GM12892 (cell line): ENCODE results near the gene PPP1R2B.

ENCODE experiments used
- DNase-seq: peaks from one replicate; pipeline ENCODE4 v3.0.0; 2011; ENCODE audit not compliant: insufficient read length
- FAIRE-seq: peaks from 2 replicates; lab custom pipeline; 2011; peaks lifted over from hg19 to GRCh38; lab: Jason Lieb, UNC
- POLR2A ChIP-seq: IDR thresholded peaks from 2 replicates; pipeline ENCODE4 v1.6.1; 2011; ENCODE audit warnings: low read depth, low read length, control low read depth
- POLR2AphosphoS5 ChIP-seq: IDR thresholded peaks from 2 replicates; pipeline ENCODE4 v1.6.1; 2011; ENCODE audit warnings: low read depth, low read length, control low read depth
- TAF1 ChIP-seq: IDR thresholded peaks from 2 replicates; pipeline ENCODE4 v1.6.1; 2011; ENCODE audit warnings: low read depth, mild to moderate bottlenecking, control low read depth, low read length, borderline replicate concordance

Gene PPP1R2B

DNA sequence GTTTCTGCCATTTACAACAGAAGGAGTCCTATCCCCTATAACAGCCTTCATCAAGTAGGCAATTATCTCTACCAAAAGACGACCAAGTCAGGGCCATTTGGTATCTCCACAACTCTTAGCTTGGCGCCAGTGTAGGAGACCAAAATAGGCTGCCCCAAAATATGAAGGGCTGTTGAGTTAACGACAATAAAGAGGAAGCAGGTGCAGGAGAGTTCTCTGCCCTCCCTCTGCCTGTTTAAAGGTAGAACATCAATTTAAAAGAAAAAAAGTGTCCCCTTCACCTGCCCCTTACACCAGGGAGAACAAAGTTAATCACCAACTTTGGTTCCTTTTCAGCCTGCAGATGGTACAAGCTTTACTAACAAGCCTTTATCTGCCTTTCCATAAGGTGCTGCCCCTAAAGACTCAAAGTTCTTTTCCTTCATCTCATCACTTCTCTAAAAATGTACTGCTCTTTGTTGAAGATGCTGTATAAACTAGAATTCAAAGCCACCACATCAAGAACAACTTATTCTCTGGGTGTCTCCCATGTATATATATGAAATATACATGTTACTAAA, 33.3 kb downstream of the PPP1R2B start:
- DNase-seq = no peak
- no peak for TF ChIP-seq POLR2AphosphoS5
- no peak for TF ChIP-seq POLR2A
- TF ChIP-seq TAF1 = no peak
- FAIRE-seq = no peak

DNA sequence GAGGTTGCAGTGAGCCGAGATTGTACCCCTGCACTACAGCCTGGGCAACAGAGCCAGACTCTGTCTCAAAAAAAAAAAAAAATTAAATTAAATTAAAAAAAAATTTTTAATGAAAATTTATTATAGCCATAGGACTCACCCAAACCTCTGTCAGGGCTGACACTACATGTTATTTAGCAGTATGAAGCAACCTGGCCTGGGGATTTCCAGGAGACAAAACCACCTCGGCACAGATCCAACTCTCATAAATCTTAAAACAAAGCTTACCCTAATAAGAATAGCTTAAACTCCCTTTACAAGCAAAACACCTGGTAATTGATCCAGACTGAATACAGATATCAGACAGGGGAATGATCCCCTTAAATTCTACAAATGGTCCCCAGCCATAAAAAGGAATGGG, 38.4 kb downstream of the PPP1R2B start:
- FAIRE-seq (no peak), DNase-seq (no peak)
- TF ChIP-seq POLR2A (no peak), TAF1 (no peak), POLR2AphosphoS5 (no peak)

DNA sequence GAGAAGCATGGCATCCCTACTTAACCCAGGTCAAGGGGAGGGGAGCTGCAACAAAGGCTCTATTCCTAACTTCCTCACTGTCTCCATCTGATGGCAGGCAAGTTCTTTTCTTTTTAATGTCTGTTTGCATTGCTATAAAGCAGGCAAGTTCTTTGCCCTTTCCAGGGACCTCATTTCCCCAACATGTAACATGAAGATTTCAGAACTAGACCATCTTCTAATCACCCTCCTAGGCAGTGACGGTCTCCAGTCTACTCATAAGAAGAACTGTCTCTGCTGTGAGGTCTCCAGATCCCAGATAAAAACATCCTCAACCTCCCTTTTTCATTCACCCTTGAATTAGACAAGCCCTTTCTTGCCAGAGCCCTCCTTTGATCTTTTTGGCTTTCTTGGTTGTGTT, 42.1 kb downstream of the PPP1R2B start:
- no peak for TF ChIP-seq TAF1
- TF ChIP-seq POLR2A = no peak
- TF ChIP-seq POLR2AphosphoS5 = no peak
- no peak for DNase-seq
- no peak for FAIRE-seq

DNA sequence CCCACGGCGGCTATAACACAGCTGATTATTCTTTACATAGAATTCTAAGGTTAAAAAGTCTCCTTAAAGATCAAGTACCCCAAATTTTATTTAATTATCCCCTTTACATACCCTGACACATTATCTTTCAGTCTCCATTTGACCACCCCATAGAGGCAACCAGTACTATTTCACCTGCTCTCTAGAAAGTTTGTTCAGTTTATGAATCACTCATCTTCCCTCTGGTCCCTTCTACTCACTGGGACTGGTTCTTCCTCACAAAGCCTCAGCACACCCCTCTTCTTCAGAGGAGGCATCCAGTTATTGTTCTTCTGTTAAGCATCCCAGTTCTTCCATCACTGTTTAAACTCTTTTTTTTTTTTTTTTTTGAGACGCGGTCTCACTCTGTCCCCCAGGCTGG, 42.8 kb downstream of the PPP1R2B start:
- TF ChIP-seq TAF1 (no peak), POLR2AphosphoS5 (no peak), POLR2A (no peak)
- DNase-seq = no peak
- no peak for FAIRE-seq

DNA sequence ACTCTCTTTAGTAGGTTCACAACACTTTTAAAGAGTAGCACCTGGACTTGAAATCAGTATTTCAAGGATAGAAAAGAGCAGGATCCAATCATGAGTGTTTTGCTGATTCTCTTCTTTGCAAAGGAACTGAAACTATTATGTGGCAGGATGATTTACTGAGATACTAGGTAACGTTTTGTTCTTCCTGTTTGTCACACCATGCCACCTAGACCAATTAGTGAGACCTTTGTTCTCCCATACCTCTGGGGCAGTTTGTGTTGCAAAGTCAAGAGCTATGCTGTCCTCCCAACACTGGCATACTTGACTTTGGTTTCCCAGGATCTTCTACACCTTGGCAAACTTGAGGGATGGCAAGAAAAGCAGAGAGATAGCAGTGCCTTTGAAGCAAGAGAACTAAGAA, 43.4 kb downstream of the PPP1R2B start:
- FAIRE-seq (peak; percentile 86), DNase-seq (no peak)
- TF ChIP-seq POLR2AphosphoS5 (no peak), POLR2A (no peak), TAF1 (no peak)

DNA sequence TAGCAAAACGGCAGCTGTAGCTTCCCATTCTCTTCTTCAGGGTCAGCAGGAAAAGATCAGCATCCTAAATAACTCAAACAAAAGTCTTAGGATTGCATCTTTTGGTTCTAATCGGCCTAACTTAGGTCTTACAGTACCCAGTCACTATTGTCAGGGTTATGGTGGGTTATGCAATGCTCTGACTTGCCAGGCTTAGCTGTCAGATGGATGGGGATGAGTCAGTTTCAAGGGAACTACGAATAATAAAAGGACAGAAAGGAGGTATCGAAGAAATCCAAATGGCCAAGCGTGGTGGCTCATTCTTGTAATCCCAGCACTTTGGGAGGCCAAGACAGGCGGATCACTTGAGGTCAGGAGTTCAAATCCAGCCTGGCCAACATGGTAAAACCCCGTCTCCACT, 46.5 kb downstream of the PPP1R2B start:
- DNase-seq (no peak), FAIRE-seq (no peak)

More for the DNA sequence above, 46.5 kb downstream of the PPP1R2B start:
- TF ChIP-seq TAF1 (no peak), POLR2A (no peak), POLR2AphosphoS5 (no peak)
